NCI-H1694 treated with DMSO at 0.1 percent for 48 hours (cell line): ENCODE data around the gene UBE2E1.

Experiments used
- DNase-seq: peaks from one replicate; lab custom pipeline; 2025; lab: John Stamatoyannopoulos, UW

Gene UBE2E1

DNA sequence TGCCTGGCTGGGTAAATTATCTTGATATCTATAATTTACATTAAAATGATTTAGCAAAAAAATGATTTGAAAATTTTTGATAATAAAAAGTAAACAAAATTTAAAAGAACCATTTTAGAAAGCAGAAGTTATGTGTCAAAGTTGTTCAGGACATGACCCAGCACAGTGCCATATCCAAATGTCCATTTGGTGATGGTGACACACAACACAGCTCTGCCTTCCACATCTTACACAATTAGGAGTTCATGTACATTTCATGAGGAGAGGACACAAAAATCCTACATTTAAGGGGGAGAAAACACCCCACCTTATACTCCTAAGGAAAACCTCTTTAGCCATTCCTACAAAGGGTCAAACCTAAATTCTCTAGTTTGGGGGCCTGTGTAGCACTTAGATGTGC, 10.7 kb upstream of the UBE2E1 start:
- DNase-seq = no peak

DNA sequence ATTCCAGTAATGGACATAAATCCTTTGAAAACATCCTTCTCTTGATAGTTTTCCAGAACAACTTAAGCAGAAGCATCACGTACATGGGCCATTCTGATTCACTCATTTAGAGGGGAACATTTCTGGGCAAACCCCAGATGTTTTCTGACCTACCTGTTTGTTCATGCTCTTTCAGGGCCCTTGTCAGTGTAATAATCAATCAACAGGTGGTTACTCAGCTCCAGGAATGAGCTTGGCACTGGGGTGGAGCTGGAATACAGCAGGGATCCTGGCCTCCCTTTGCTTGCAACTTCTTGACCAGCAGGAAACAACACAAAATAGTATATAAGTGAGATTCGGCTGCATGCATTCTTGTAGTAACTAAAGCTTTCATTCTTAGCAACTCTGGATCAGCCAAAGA, 9.2 kb upstream of the UBE2E1 start:
- no peak for DNase-seq

DNA sequence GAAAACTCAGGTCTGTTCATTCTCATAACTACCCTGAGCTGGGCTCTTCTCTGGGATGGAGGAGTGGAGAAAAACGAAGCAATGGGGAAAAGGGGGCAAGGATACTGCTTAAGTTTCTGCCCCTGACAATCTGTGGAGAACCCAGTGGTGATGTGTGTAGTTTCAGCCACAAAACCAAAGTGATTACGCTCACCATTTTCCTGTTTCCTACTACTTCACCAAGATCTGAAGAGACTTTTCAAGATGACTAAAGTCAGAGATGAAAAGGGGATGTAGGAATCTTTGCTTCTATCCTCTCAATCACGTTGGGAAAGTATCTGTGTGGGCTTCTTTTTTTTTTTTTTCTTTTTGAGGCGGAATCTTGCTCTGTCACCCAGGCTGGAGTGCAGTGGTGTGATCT, 8.3 kb upstream of the UBE2E1 start:
- DNase-seq = no peak

DNA sequence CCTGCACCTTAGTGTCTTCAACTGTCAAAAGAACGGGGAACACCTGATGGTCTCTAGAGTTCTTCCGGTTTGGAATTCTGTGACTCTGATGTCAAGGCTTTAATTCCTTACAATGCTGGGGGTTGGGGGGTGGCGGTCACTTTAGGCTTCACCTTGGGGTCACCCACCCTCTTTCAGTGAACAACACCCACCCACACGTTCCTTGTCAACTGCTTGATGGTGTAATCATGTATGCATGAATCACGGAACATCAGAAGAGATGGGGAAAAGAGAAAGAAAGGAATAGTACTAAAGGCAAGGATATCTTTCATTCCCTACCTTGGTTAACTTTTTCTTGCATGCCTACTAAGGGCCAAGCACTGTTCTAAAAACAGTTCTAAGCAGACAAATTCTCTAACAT, 7.3 kb upstream of the UBE2E1 start:
- DNase-seq = no peak

DNA sequence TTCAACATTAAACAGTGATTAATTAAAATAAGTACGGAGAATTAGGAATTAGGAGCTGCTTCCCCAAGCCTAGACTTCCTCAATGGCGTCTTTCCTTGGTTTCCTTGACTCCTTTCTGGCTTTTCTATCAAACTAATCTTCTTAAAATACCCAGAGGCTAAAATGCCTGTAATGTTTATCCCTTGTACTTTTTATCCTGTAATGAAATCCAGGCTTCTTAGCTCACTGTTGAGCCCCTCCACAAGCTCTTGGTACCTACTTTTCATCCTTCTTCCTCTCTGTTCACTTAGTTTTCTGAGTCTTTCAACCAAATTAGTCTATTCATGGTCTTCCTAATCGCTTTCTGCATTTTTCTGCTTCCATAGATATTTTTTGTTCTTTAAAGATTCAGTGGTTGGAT, 6.9 kb upstream of the UBE2E1 start:
- DNase-seq = no peak

DNA sequence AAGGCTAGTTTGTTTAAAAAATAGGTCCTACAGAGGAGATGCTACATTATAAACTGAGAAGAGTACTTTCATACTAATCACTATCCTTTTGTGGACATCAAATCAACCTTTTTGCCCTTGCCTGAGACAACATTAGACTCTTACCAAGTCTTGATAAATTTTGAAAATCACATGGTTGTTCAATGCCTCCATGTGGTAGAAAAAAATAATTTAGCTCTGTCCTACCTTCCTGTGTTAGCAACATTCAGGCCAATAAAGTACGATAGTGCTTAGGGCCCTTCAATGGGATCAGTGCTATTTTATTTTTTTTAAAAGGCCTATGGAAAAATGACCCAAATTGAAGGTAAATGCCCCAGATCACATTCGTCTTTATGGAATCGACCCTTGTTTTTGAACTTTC, 5.0 kb upstream of the UBE2E1 start:
- no peak for DNase-seq

DNA sequence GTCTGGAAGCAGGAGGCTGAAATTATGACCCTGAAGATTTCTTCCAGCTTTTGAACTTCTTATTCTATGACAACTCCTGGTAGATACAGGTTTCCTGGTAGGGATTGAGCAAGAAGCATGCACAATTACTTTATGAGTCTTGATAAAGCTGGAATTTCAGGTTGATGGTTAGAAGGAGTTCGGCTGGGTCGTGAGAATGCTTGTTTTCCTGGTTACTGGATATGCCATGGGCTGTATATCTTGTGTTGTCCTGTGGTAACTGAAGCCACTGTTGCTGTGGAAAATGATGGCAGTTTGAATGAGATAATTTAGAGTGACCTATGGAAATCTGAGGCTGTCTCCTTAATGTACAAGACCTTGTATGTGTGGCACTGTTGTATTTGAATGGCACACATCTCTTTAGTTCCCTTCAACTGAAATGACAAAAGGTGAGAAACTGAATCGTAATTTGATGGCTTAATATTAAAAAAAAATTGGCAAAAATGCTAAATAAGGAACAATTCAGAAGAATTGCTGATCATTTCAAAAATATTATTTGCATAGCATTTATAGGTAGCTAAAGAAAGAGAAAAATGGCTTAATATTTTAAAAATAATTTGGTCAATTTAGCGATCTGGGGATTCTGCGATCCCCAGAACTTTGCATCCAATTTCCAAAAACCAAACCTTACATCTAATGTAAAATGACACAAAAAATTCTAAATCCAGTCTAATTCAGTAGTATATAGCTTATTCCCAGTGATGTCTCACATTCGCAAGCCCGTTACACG, 1.1 kb upstream of the UBE2E1 start:
- no peak for DNase-seq

DNA sequence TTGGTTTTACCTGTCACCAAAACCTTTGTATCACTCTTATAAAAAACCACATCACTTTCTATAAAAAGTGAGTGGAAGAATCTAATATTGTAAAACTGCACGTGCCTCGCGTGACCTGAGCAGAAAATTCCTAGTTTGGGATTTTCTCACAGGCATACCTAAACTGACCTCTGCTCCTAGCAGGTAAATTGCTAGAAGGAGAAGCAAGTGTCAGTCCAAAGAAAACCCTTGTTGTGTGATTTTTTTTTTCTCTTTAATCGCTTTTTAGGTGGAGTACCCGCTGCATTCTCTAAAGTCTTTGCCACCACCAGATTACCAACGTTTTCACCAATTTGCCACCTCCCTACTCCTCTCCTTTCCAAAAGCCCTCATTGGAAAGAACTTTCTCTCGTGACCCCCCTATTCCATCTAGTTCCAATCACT, 534 bp upstream of the UBE2E1 start:
- DNase-seq = no peak

DNA sequence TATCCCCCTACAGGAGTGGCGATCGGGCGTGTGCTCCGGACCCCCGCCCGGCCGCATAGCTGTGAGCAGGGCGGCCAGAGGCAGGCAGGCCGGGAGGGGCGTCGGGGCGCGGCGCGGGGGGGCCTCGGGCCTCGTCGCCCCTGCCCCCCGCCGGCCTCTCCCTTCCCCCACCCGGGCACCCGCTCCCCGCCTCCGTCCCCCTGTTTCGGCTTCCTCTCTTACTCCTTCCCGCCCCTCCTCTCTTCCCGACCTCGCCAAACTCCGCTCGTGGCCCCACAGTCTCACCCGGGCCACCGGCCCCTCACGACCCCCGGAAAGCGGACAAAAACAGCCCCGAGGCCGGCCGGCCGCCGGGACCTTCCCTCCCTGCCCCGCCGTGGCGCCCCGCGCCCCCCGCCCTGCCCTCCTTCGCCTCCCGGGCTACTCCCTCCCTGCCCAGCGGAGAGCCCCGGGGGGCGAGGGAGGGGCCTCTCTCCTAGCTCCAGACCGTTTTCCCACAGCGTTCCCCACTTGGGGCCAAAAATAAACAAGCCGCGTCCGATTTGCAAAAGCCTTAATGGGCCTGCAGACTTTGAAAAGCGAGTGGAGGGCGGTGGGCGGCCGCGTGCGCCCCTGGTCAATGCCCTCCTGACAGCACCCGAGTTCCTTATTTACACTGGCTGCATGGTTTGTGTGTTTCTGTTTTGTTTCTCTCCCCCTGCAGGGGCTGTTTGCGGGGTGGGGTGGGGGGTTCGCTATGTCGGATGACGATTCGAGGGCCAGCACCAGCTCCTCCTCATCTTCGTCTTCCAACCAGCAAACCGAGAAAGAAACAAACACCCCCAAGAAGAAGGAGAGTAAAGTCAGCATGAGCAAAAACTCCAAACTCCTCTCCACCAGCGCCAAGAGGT, 1.0 kb downstream of the UBE2E1 start:
- no peak for DNase-seq

DNA sequence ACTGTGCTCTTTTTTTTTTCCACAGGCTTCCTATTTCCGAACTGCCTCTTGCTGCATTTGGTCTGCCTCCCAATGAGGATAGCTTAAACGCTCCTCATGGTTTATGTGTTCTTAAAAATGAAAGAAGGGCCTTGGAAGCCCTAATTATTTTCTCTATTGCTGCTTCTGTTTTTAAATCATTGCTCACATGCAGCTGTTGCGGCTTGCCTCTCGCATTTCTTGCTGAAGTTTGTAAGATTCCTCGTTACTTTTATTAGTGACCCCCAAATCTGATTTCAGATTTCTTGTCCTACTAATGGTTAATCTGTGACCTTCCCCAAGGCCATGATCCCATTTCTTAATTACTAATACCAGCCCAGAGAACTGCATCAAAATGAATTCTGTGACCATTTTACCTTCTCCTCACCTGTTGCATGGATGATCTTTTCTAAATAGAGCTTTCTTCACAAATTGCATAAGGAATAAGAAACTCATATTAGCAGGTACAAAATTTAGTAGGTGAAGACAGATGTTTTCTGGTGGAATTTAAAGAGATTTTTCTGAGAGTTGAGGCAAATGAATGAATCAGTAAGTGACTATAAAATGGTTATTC, 1.8 kb downstream of the UBE2E1 start:
- no peak for DNase-seq

DNA sequence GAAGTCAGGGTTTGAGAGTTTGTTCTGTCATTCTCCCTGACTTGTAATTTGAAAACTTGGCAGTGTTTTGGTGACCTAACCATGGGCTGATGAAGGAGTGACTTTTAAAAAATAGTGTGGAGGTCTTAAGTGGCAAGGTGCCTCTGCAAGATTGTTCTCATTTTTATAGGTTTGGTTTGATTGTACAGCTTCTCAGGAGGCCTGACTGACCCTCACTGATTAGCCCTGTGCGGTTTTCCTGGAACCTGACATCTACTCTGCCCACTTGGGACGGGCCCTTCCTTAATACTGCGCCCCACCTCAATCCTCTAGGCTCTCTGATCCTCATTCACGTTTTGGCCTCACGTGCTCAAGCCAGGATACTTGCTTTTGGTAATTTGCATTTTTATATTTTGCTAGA, 2.8 kb downstream of the UBE2E1 start:
- no peak for DNase-seq

DNA sequence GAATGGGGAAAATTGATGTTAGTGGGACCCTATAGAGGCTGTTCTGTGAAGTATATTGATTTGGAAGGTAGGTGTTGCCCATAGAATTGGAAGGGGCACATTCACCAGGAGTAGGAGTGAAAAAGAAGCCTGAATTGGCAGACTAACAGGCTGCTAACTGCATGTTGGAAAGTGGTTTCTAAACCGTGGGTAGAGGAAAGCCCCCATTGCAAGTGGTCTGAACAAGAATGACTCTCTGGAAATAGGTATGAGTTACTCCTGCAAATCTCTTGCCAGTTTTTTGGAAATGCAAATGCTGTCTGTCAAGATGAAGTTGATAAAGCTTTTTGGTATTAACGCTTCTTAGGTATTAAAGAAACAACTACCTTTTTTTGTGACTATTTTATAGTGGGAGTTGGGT, 3.5 kb downstream of the UBE2E1 start:
- no peak for DNase-seq

DNA sequence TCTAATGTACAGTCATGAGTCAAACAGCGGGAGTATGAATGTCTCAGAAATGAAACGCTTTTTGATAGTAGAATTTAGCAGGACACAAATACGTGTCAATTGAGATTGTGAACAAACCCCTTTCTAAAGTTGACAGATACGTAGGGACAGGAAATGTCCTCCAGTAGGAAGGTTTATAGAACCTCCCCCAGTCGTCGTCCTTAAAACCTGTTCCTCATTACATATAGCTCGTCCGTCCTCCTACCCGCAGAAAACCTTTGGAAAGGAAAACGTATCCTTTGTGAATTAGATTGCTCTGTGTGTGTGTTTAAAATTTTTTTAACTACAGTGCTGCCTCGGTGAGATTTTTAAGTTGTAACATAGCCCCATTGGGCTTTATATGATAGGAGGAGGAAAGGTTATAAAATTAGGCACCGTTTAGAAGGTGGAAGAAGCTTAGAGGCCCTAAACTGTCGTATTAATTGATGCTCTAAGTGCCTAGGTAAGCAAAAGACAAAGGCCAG, 4.1 kb downstream of the UBE2E1 start:
- no peak for DNase-seq

DNA sequence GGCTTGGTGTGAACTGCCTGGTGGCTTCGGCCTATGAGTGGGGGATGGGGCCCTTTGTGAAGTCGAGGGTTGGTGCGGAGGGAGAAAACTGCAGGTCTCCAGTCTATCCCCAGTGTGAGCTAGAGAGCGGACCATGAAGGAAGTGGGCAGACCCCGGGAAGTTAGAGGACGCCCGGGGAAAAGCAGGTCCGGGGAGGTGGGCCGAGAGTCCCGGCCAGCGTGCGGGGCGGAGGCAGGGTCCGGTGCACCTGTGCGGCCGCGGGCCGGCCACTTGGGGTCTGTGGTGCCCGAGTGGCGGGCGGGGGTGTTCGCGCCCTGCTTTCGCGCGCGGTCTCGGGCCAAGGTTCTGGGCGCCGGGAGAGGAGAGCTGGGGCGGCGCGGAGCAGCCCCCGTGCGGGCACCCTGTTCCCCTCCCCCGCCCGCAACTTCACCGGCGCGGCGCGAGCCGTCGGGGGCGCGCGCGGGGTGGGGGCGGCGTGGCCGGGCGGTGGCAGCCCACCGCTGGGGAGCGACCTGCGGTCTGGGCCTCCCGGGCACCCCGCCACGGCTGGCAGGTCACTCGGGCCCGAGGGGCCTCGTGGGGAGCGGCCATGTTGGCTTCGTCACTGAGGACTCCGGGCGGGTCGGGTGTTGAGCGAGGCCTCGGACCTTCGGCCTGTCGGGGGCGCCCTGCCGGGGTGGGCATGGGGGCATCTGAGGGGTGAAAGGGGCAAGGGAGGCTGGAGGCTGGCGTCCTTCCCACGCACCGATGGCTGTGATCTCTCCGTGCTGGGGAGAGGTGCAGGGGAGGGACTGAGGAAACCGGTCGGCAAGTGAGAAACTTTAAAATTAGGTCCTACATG, 4.8 kb downstream of the UBE2E1 start:
- no peak for DNase-seq

DNA sequence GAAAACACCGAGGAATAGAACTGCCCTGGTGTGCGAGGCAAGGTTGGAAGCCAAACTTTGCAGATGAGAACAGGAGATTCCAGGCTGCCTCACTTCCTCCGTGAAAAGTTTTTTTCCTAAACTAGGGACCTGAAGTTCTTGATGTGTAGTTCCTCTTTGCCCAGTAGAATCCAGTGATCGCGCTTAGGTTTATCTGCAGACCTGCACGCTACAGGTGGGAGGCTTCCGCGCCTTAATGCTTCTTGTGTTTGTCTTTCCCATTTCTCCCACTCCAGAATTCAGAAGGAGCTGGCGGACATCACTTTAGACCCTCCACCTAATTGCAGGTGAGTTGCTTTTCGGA, 5.4 kb downstream of the UBE2E1 start:
- DNase-seq = no peak

DNA sequence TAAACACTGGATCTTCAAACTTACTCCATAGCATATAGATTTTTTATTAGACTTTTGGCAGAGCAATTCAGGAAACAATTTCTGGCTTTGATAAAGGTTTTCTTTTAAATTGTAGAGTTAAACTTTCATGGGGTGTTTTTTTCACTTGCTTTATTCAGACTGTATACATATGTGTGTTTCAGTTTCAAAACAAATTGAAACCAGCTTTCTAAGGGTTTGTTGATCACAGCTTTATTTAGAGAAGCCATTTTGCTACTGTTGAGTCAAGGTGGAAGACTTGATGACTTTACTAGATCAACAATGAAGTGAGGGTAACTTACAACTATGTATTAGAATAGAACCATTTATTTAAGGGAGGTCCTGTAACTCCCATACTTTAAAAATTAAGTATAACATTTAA, 6.2 kb downstream of the UBE2E1 start:
- no peak for DNase-seq

DNA sequence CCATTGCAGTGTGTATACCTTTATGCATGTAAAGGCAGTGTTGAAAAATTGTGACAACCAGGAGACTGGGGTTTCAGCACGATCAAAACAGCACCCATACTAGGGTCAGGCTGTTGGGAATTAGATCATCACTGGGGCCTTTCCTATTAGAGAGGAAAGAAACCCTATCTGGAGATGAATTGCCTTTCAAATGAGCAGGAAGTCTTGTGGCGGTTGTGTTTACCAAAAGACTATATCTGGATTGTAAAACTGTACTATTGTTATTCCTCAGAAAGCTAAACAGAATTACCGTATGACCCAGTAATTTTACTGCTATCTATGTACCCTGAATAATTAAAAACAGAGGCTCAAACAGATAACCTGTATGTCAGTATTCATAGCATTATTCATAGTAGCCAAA, 10.1 kb downstream of the UBE2E1 start:
- no peak for DNase-seq

DNA sequence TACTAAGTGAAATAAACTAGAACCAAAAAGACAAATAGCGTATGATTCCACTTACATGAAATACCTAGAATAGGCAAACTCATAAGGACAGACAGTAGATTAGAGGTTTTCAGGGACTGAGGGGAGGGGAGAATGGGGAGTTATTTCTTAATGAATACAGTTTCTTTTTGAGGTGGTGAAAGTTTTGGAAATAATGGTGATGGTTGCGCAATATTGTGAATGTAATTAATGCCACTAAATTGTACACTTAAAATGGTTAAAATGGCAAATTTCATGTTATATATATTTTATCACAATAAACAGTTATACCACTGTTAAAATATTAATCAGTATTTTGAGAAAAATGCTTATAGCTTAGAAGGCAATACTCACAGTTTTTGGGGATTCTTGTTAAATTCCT, 11.0 kb downstream of the UBE2E1 start:
- no peak for DNase-seq

DNA sequence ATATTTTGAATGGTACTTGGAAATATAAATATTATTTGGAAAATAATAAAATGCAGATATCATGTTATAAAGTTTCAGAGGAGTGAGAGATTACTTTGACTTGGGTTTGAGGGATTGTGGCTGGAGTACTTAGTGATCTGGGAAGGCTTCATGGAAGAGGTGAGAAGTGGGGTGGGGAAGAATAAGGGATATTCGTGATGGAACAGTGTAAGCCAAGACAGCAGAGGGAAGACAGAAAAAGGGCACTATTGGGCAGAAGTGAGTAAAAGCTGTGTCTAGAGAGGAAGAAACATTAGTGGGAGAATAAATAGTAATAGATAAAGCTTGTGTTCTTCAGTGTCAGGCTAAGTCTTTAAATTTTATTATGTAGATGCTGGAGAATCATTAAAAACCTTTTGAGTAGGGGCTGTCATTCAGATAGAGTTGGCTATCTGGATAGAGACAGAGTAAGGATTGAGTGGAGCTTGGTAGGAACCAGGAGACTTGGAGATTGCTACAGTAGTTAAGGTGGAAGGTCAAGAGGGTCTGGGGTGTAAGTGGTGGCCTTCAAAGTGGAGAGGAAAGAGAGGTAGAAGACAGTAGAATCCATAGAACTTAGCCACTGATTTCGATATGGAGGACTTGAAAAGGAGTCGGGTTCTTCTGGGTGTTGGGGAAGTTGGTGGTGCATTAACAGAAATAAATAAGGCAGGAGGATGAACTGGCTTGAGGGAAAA, 11.9 kb downstream of the UBE2E1 start:
- DNase-seq = no peak

DNA sequence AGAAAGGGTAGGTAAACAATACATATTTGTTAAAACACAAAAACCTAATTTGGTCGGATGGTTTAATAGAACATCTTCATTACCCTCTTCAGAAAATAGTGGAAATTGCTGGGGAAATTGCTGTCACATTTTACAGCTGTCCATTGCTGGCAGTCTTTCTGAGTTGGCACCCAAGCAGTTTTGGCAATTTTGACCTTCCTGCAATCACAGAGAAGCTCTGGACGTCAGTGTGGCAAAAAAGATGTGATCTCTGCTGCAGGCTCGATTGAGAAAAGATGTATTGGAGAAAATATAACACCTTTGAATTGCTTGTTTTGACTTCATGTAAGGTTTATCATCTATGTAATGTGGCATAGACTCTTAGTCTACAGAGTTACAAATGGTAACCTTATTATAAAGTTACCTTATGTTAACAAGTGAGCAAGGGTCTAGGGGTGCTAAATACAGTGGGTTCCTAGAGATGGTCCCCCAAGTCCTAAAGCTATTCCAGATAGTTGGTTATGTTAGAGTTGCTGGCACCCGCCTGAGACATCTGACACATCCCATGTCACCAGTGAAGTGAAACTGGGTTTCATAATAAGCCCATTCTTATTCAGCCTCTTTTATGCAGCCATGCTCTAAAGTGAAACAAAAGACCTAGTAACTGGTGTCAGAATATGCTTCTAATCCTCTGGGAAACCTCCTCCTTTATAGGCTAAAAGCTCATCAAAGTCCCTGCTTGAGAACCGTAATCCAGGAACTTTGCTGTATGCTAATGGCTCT, 14.0 kb downstream of the UBE2E1 start:
- DNase-seq = no peak

DNA sequence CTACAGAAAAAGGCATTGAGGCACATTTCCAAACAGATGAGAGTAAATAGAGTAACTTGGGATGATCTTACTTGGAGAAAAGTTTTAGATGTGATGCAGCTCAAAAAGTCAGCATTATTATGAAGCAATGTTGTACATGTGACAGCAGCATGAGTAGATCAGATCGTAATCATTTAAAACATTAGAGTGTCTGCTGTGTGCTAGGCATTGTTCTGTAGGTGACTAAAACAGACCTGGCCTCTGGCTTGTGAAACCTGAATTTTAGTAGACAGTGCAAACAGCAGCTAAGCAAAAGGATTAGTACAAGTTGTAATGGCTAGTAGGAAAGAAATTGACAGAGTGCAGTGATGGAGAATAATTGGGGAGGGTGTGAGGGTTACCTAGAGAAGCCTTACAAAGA, 15.1 kb downstream of the UBE2E1 start:
- no peak for DNase-seq
